ENCODE measurements around the gene HNF1A. TPM values are rescaled to one million over a fixed set of nuclear protein-coding genes. Genes with fewer than 3 reads are reported as not detected.

HNF1A gene
- total RNA-seq, 1 donor from 2014 or later, result not detected

DNA sequence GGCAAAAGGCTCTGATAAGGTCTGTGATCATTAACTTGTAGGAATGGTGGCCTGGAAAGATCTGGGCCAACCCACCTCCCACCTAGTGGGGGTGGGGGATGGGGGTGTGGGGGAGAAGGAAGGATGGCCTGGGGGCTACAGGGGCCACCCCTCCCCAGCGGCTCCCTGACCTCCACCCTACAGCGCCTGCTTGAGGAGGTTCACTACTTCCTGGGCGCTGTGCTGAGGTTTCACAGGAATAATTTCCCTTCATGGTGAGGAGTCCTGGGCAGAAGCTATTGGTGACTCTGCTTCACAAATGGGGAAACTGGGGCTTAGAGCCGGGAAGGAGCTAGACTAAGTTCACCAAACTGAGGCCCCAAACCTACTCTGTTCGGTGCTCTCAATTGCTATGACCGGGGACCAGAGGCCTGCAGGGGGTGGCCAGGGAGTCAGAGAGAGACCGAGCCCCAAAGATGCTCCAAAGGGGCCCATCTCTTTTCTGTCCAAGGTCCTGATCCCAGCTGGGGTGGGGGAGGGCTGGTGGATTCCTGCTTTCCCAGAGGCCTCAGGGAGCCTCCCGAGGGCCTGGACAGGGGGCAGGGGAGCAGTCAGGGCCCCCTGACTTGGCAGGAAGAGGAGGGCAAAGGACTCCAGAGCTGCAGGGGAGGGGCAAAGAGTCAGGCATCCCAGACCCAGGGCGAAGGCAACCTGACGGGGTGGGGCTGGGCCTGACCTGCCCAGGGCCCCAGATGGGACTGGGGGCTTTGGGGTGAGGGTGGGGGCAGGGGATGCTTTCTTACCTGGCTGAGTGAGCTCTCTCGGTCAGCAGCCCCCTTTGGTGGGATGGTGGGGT lies 1.7 kb downstream of the HNF1A start:
- TF ChIP-seq, protein P1, sequence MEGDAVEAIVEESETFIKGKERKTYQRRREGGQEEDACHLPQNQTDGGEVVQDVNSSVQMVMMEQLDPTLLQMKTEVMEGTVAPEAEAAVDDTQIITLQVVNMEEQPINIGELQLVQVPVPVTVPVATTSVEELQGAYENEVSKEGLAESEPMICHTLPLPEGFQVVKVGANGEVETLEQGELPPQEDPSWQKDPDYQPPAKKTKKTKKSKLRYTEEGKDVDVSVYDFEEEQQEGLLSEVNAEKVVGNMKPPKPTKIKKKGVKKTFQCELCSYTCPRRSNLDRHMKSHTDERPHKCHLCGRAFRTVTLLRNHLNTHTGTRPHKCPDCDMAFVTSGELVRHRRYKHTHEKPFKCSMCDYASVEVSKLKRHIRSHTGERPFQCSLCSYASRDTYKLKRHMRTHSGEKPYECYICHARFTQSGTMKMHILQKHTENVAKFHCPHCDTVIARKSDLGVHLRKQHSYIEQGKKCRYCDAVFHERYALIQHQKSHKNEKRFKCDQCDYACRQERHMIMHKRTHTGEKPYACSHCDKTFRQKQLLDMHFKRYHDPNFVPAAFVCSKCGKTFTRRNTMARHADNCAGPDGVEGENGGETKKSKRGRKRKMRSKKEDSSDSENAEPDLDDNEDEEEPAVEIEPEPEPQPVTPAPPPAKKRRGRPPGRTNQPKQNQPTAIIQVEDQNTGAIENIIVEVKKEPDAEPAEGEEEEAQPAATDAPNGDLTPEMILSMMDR (IDR thresholded peaks at IDR 0.05; ENCODE audit: unreplicated experiment), result no peak
- H3K36me3 Mint-ChIP-seq, result no peaks in the 10 kb centered on the region
- no peaks in the 10 kb centered on the region for H3K27me3 Mint-ChIP-seq (ENCODE audit: low read depth)
- no peaks in the 10 kb centered on the region for H3K4me1 Mint-ChIP-seq
- no peak for DNase-seq (ENCODE audit: low spot score in 2 of 2, unreplicated experiment in 2 of 2)
- H3K9me3 Mint-ChIP-seq, result no peaks in the 10 kb centered on the region
- H3K4me3 Mint-ChIP-seq, result no peak overlapping the region
- H3K27ac Mint-ChIP-seq, result no peak overlapping the region

DNA sequence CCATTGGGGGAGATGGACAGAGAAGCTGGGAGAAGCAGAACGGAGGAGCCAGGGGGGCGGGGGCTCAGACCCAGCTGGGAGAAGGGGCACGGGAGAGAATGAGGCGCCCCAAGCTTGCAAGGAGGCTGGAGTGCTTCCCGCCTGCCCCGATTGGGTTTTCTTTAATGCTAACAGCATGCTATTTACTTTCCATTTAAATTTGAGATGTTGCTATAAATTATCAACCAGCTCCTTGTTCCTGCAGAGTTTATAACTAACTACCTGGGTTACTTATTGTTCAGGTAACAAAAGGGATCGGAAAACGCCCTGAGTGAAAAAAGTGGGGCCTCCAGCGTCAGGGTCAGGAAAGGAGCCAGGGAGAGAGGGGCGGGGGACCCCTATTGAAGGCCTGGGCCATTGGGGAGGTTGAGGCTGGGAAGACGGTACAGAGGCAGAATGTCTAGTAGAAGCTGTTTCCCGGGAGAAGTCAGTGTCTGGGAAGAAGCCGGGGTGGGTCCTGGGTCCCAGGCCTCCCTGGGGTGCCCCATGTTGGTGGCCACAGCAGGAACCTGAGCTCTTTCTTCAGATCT lies 2.5 kb downstream of the HNF1A start:
- Mint-ChIP-seq H3K27ac (no peak overlapping the region), H3K36me3 (no peaks in the 10 kb centered on the region), H3K27me3 (ENCODE audit: low read depth) (no peaks in the 10 kb centered on the region), H3K9me3 (no peaks in the 10 kb centered on the region), H3K4me3 (no peak overlapping the region), H3K4me1 (no peaks in the 10 kb centered on the region)
- TF ChIP-seq, protein P1 (IDR thresholded peaks at IDR 0.05; ENCODE audit: unreplicated experiment), result no peak
- DNase-seq (ENCODE audit: low spot score in 2 of 2, unreplicated experiment in 2 of 2), result no peak

DNA sequence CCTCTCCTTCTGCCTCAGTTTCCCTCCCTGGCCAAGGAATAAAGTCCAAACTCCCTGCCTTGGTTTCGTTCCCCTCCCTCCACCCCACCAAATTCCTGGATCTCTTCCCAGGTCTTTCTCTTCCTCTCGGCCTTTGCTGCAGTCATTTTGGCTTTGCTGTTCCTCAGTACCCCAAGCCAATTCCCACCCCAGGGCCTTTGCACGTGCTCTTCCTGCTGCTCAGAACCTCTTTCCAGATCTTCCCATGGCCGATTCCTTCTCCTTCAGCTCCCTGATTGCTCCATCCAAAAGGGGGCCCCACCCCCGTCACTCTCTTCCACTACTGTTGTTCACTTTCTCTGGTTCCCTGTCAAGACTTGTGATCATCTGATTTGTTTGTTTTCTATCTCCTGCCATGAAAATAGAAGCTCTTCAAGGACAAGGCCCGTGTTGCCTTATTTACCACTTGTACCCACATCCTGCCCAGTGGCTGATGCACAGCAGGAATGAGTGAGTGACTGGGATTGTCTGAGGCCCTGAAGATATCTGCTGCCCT lies 3.1 kb downstream of the HNF1A start:
- Mint-ChIP-seq H3K4me3 (no peak overlapping the region), H3K36me3 (no peaks in the 10 kb centered on the region), H3K27me3 (ENCODE audit: low read depth) (no peaks in the 10 kb centered on the region), H3K9me3 (no peaks in the 10 kb centered on the region), H3K27ac (no peak overlapping the region), H3K4me1 (no peaks in the 10 kb centered on the region)
- no peak for DNase-seq (ENCODE audit: low spot score in 2 of 2, unreplicated experiment in 2 of 2)
- TF ChIP-seq, protein P1 (IDR thresholded peaks at IDR 0.05; ENCODE audit: unreplicated experiment), result no peak

DNA sequence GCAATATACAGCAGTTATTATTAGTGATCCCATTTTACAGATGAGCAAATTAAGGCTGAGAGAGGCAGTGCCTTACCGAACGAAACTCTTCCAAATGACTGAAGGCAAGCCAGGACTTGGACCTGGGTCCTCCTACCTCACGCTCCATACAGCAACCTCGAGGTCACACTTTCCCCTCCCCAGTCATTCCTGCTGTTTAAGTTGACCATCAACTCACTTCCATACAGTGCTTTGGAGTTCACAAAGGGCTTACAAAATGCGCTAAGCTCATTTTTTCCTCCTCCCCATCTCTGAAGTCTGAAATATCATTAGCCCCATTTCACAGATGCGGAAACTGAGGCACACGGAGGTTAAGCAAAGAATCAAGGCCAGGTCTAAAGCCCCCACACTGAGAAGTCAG lies 4.3 kb downstream of the HNF1A start:
- Mint-ChIP-seq H3K27ac (no peak overlapping the region), H3K36me3 (no peaks in the 10 kb centered on the region), H3K9me3 (no peaks in the 10 kb centered on the region), H3K4me3 (no peak overlapping the region), H3K4me1 (no peaks in the 10 kb centered on the region), H3K27me3 (ENCODE audit: low read depth) (no peaks in the 10 kb centered on the region)
- TF ChIP-seq, protein P1 (IDR thresholded peaks at IDR 0.05; ENCODE audit: unreplicated experiment), result no peak
- no peak for DNase-seq (ENCODE audit: low spot score in 2 of 2, unreplicated experiment in 2 of 2)

DNA sequence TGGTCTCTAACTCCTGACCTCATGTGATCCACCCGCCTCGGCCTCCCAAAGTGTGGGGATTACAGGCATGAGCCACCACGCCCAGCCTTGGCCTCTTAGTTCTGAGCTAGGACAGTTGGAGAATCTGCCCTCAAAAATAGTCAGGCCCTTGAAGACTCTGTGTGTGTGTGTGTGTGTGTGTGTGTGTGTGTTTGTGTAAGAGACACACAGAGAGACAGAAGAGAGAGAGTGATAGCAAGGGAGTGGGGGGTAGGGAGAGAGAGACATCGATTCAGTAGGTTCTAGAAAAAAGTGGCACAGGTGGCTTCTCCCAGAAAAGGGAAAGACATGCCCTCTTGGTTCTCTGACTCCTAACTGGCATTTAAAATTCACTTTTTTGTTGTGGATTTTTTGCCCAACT lies 5.4 kb downstream of the HNF1A start:
- no peaks in the 10 kb centered on the region for H3K4me1 Mint-ChIP-seq
- H3K9me3 Mint-ChIP-seq, result peaks cover 4% of the 10 kb centered on the region
- H3K27ac Mint-ChIP-seq, result no peak overlapping the region

More for the DNA sequence above, 5.4 kb downstream of the HNF1A start:
- H3K4me3 Mint-ChIP-seq, result no peak overlapping the region
- no peaks in the 10 kb centered on the region for H3K36me3 Mint-ChIP-seq
- no peak for DNase-seq (ENCODE audit: low spot score in 2 of 2, unreplicated experiment in 2 of 2)
- no peaks in the 10 kb centered on the region for H3K27me3 Mint-ChIP-seq (ENCODE audit: low read depth)
- TF ChIP-seq, protein P1 (IDR thresholded peaks at IDR 0.05; ENCODE audit: unreplicated experiment), result no peak

Data from mesothelial cell of epicardium (in vitro differentiated cells).